Measurements from ENCODE around the gene ENSA. TPM values are rescaled to one million over a fixed set of nuclear protein-coding genes. Genes with fewer than 3 reads are reported as not detected.

The ENSA gene
- total and polyA plus RNA-seq, 2 of the 4 experiments (the other 2 are of a cell fraction): 53.2 to 96.5 TPM

- Histone ChIP-seq H3K36me3 (ENCODE audit: control insufficient read depth, insufficient read depth, low read length) (peaks cover 10% of the 10 kb centered on the region), H2BK15ac (ENCODE audit: low read depth, low read length) (no peak overlapping the region), H2AK9ac (replicated peaks; ENCODE audit: low read depth, low read length, poor library complexity) (peak overlapping the region; percentile 85), H2BK20ac (ENCODE audit: low read depth, low read length) (no peak overlapping the region), H3K4ac (ENCODE audit: low read depth, low read length) (peak overlapping the region; percentile 5; the same call in 1 of the 2 replicates), H3K4me3 (ENCODE audit: insufficient read depth, low read depth, low read length) (peak overlapping the region; percentile 54), H2BK120ac (ENCODE audit: low read depth, low read length) (no peak overlapping the region), H2BK5ac (ENCODE audit: low read depth, low read length, poor library complexity, severe bottlenecking) (peak overlapping the region; percentile 8), H3K4me2 (ENCODE audit: low read depth, low read length) (peak overlapping the region; percentile 76), H4K8ac (ENCODE audit: low read depth in 2 of 2, low read length in 2 of 2) (peak overlapping the region in 1 of 2 experiments; percentile 45; a peak in 1 of 4 replicates), H3K56ac (ENCODE audit: extremely low read depth, insufficient read depth, low read length) (peak overlapping the region; percentile 50; the same call in 1 of the 2 replicates), H3K23ac (ENCODE audit: low read depth, low read length) (no peak overlapping the region; the same call in 1 of the 2 replicates), H4K20me1 (ENCODE audit: insufficient read depth, low read length) (no peaks in the 10 kb centered on the region; the same call in 1 of the 2 replicates), H3K79me1 (ENCODE audit: low read depth in 1 of 2, low read length in 2 of 2) (peaks cover 26 to 41% of the 10 kb centered on the region in 2 experiments), H4K5ac (ENCODE audit: low read depth, low read length) (no peak overlapping the region), H3K4me1 (ENCODE audit: control insufficient read depth, insufficient read depth, low read length) (no peaks in the 10 kb centered on the region; the same call in 1 of the 2 replicates), H3K14ac (replicated peaks; ENCODE audit: low read depth, low read length) (no peak overlapping the region), H3K9ac (ENCODE audit: low read depth, low read length) (peak overlapping the region; percentile 33; the same call in 1 of the 2 replicates), H3K27me3 (ENCODE audit: control insufficient read depth, insufficient read depth, low read length) (no peaks in the 10 kb centered on the region), H3K27ac (ENCODE audit: insufficient read depth, low read length) (no peak overlapping the region), H4K91ac (ENCODE audit: insufficient read depth, low read depth, low read length) (no peak overlapping the region), H2AK5ac (ENCODE audit: low read depth, low read length) (no peak overlapping the region), H2AFZ (replicated peaks; ENCODE audit: low read length, poor library complexity) (peak overlapping the region; percentile 85), H3K9me3 (ENCODE audit: control insufficient read depth, insufficient read depth, low read length) (no peaks in the 10 kb centered on the region), H3K9me1 (ENCODE audit: insufficient read depth, low read length) (peaks cover 3% of the 10 kb centered on the region), H3K18ac (ENCODE audit: low read depth, low read length) (no peak overlapping the region)
- ChIA-PET POLR2A (ENCODE audit: unreplicated experiment) (no interaction called here), CTCF (interaction anchor here (1.0 to 1.6 kb wide), 3 partner anchors 9 to 68 kb away, joined by 3 to 7 read pairs (median 4); no protein-coding TSS in a partner anchor)
- no TSS peak for BruUV-seq (replicated peaks)
- intact Hi-C loops (cut with micrococcal nuclease) (loop anchor here (2.0 kb wide), 1 partner anchor 184 kb away; no protein-coding TSS in a partner anchor), dilution Hi-C loops (cut with HindIII; ENCODE audit: low sequenced_read_pairs, unreplicated experiment) (no loop called here), in situ Hi-C loops (cut with MboI; ENCODE audit: low sequenced_read_pairs) (no loop called here)
- DNase-seq (no peak), ATAC-seq (ENCODE audit: low read depth) (no peak)
- WGBS, 2 experiments (ENCODE audit: extremely low coverage in 2 of 2, insufficient read length in 1 of 2): 0% methylated on average over 5 of the region's 9 CpGs; no CpG with 5 or more reads in 1 of the 2 experiments
- TF ChIP-seq RCOR1 (IDR thresholded peaks at IDR 0.05; ENCODE audit: insufficient replicate concordance, low read length) (no peak), USF2 (IDR thresholded peaks at IDR 0.05; ENCODE audit: low read depth, low read length) (no peak), CEBPB (IDR thresholded peaks at IDR 0.05; ENCODE audit: low read depth, low read length) (no peak), ELK1 (IDR thresholded peaks at IDR 0.05; ENCODE audit: borderline replicate concordance, low read depth, low read length) (no peak), RAD21 (IDR thresholded peaks at IDR 0.05; ENCODE audit: low read length) (no peak), RFX5 (IDR thresholded peaks at IDR 0.05; ENCODE audit: low read depth, low read length) (no peak), FOS (IDR thresholded peaks at IDR 0.05; ENCODE audit: low read depth, low read length) (no peak), SMC3 (IDR thresholded peaks at IDR 0.05; ENCODE audit: low read depth, low read length) (no peak)
These were observed 672 bp downstream of the ENSA start for GRCh38 chr1:150628766-150629114.
